Measurements from ENCODE around the gene LRRC4. TPM values are rescaled to one million over a fixed set of nuclear protein-coding genes. Genes with fewer than 3 reads are reported as not detected.

The LRRC4 gene
- total and polyA plus RNA-seq, 10 donors, result 0.78 to 43.4 (median 15.8) TPM

GRCh38 chr7:128027485-128027980 is 3.7 kb downstream of the LRRC4 start:
- H3K9me3 ChIP-seq, result no peaks in the 10 kb centered on the region
- peak overlapping the region in 3 of 8 donors; percentile 12 to 88 (median 24) for H3K4me3 ChIP-seq
- H3K27ac ChIP-seq, result peak overlapping the region in 4 of 8 donors; percentile 41 to 62 (median 48)
- peaks cover 0 to 95% (median 51%) of the 10 kb centered on the region in 6 donors for H3K4me1 ChIP-seq
- intact Hi-C loops (cut with DNase I; ENCODE audit: low total_unique reads), result no loop called here
- no peak for TF ChIP-seq POLR2AphosphoS5 (IDR thresholded peaks at IDR 0.05)
- TF ChIP-seq CTCF (IDR thresholded peaks at IDR 0.05 in 8 of 11, conservative IDR thresholded peaks at IDR 0.05 in 3 of 11), result no peak
- no peak for TF ChIP-seq POLR2A (IDR thresholded peaks at IDR 0.05)
- peaks cover 0 to 21% (median 0%) of the 10 kb centered on the region in 7 donors for H3K27me3 ChIP-seq (replicated peaks in 1 of 7)
- peaks cover 0 to 57% (median 6%) of the 10 kb centered on the region in 6 donors for H3K36me3 ChIP-seq
- DNase-seq, result no peak
- WGBS, 5 donors, result 69 to 81% (median 74%) methylated on average over 4 of the region's 4 CpGs

- Histone ChIP-seq H3K4me1 (peaks cover 0 to 98% (median 52%) of the 10 kb centered on the region in 6 donors), H3K27me3 (replicated peaks in 1 of 7) (peaks cover 0 to 13% (median 0%) of the 10 kb centered on the region in 7 donors), H3K9me3 (no peaks in the 10 kb centered on the region), H3K4me3 (peak overlapping the region in 3 of 8 donors; percentile 12 to 38 (median 24)), H3K27ac (peak overlapping the region in 7 of 8 donors; percentile 4 to 62 (median 47)), H3K36me3 (peaks cover 0 to 61% (median 6%) of the 10 kb centered on the region in 6 donors)
- TF ChIP-seq CTCF (IDR thresholded peaks at IDR 0.05 in 8 of 11, conservative IDR thresholded peaks at IDR 0.05 in 3 of 11), result no peak
- TF ChIP-seq POLR2A (IDR thresholded peaks at IDR 0.05), result no peak
- no peak for TF ChIP-seq POLR2AphosphoS5 (IDR thresholded peaks at IDR 0.05)
- no peak for DNase-seq
- 53 to 68% (median 66%) methylated on average over 2 of the region's 2 CpGs for WGBS, 5 donors
- intact Hi-C loops (cut with DNase I; ENCODE audit: low total_unique reads), result no loop called here
Measured at GRCh38 chr7:128026551-128026950, 4.7 kb downstream of the LRRC4 start.

GRCh38 chr7:128025819-128026218 is 5.4 kb downstream of the LRRC4 start:
- Histone ChIP-seq H3K27ac (peak overlapping the region in 7 of 8 donors; percentile 4 to 62 (median 47)), H3K27me3 (replicated peaks in 1 of 7) (peaks cover 0 to 7% (median 0%) of the 10 kb centered on the region in 7 donors), H3K9me3 (no peaks in the 10 kb centered on the region), H3K4me1 (peaks cover 0 to 98% (median 48%) of the 10 kb centered on the region in 6 donors), H3K36me3 (peaks cover 0 to 68% (median 9%) of the 10 kb centered on the region in 6 donors), H3K4me3 (peak overlapping the region in 2 of 8 donors; percentile 24 to 38)
- TF ChIP-seq CTCF (IDR thresholded peaks at IDR 0.05 in 8 of 11, conservative IDR thresholded peaks at IDR 0.05 in 3 of 11) (no peak), POLR2AphosphoS5 (IDR thresholded peaks at IDR 0.05) (no peak), POLR2A (IDR thresholded peaks at IDR 0.05) (no peak)
- no peak for DNase-seq
- intact Hi-C loops (cut with DNase I; ENCODE audit: low total_unique reads), result no loop called here
- 35 to 59% (median 55%) methylated on average over 2 of the region's 2 CpGs for WGBS, 5 donors

- Histone ChIP-seq H3K36me3 (peaks cover 2 to 72% (median 11%) of the 10 kb centered on the region in 6 donors), H3K4me3 (peak overlapping the region in 1 of 8 donors; percentile 38), H3K27ac (peak overlapping the region in 5 of 8 donors; percentile 43 to 62 (median 48)), H3K4me1 (peaks cover 0 to 93% (median 45%) of the 10 kb centered on the region in 6 donors), H3K9me3 (no peaks in the 10 kb centered on the region), H3K27me3 (replicated peaks in 1 of 7) (peaks cover 0 to 3% (median 0%) of the 10 kb centered on the region in 7 donors)
- WGBS, 5 donors, result 82 to 95% (median 85%) methylated on average over 6 of the region's 6 CpGs
- no peak for DNase-seq
- TF ChIP-seq POLR2AphosphoS5 (IDR thresholded peaks at IDR 0.05), result no peak
- TF ChIP-seq CTCF (IDR thresholded peaks at IDR 0.05 in 8 of 11, conservative IDR thresholded peaks at IDR 0.05 in 3 of 11), result no peak
- no peak for TF ChIP-seq POLR2A (IDR thresholded peaks at IDR 0.05)
- intact Hi-C loops (cut with DNase I; ENCODE audit: low total_unique reads), result no loop called here
Measured at GRCh38 chr7:128025380-128025779, 5.9 kb downstream of the LRRC4 start.

All from spleen (tissue), 11 donors.